HUDEP-2 (cell line): ENCODE measurements around the gene CCDC30.
A peak's percentile ranks its signal among the peaks of the same experiment; 100 is the strongest.

Source experiments
- DNase-seq, 76 experiments: peaks; one replicate each; lab custom pipeline; 2025; ENCODE audit not compliant: unreplicated experiment in 76 of 76; lab: John Stamatoyannopoulos, UW

Gene CCDC30

GRCh38 chr1:42462828-42463763 lies at the start of gene CCDC30:
CCDC30 (plus strand) TSS chr1:42463286; CDS start chr1:42480552, 17,266 bp downstream.
- peak in 75 of 76 experiments; percentile 17 to 97 (median 93) for DNase-seq

DNA sequence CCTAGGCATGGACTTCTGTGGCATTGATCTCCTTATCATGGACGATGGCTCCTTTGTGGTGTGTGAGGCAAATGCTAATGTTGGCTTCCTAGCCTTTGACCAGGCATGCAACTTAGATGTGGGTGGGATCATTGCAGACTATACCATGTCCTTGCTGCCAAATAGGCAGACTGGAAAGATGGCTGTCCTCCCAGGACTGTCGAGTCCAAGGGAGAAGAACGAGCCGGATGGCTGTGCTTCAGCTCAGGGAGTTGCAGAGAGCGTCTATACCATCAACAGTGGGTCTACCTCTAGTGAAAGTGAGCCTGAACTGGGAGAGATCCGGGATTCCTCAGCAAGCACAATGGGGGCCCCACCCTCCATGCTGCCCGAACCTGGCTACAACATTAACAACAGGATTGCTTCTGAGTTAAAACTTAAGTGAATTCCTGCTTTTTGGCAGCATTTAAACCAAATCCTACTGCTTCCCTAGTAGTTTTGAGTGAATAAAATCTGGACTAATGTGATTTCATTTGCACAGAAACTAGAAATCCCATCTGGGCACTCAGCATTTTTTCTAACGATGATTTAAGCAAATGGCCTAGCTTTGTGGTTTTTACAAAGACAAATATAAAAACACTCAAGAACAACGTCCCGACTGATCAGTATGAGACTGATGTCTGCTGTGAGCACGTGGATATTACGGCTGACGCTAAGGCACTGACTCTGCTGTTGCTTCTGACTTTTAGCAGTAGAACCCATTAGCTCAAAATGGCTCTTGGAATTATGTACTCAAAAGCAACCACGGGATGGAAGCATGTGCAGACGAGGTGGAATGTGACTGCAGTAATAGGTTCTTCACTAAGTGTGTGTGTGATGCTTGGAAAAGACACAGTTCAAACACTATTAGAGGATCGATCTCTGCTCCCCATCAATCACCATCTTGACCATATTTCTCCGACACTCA lies 48.3 kb upstream of the CCDC30 start:
- DNase-seq: no peak

GRCh38 chr1:42417166-42417565 lies 45.9 kb upstream of the CCDC30 start:
- DNase-seq: no peak

GRCh38 chr1:42418516-42418915 lies 44.6 kb upstream of the CCDC30 start:
- DNase-seq: no peak

GRCh38 chr1:42419126-42419821 lies 43.8 kb upstream of the CCDC30 start:
- no peak for DNase-seq

- DNase-seq: no peak
These were observed 43.0 kb upstream of the CCDC30 start for GRCh38 chr1:42420121-42420520.

GRCh38 chr1:42420911-42421585 lies 42.0 kb upstream of the CCDC30 start:
- peak in 1 of 76 experiments; percentile 3 for DNase-seq

DNA sequence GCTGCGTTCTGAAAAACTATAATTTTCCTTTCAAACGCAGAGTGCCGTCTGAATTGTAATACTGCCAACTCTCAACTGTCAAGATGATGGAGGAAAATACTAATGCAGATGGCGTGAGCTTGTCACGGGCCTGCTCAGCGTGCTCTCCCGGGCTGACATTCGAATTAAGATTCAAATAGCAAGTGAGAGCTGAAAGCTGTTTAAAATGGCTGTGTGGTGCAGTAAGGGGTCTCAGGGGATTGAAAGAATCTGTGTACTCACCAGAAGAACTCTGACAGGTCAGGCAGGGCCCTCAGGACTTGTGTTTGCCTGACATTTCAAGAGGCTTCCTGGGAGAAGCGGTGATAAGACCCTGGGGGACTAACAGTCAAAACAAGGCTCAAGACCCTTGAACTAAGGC lies 40.3 kb upstream of the CCDC30 start:
- DNase-seq: no peak

DNA sequence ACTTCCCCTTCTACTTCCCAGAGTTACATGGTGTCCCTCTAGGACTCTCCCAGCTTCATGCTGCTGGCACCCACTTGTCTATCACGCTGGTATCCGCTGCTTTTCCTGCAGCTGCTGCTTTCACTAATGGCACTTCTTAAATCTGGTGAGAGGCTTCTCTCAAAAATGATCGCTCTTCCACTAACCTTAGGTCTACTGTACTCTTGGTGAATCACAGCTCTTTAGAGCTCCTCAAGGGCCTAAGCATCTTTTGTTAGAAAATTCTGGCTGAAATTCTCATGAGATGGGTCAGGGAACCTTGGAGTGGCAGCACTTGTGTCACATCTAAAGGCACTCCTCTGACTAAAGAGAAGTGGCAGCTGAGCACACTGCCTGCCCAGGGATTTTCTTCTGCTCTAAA lies 39.4 kb upstream of the CCDC30 start:
- no peak for DNase-seq

- no peak for DNase-seq
These were observed 38.9 kb upstream of the CCDC30 start for GRCh38 chr1:42424201-42424600.

GRCh38 chr1:42427240-42427639 lies 35.8 kb upstream of the CCDC30 start:
- no peak for DNase-seq

DNA sequence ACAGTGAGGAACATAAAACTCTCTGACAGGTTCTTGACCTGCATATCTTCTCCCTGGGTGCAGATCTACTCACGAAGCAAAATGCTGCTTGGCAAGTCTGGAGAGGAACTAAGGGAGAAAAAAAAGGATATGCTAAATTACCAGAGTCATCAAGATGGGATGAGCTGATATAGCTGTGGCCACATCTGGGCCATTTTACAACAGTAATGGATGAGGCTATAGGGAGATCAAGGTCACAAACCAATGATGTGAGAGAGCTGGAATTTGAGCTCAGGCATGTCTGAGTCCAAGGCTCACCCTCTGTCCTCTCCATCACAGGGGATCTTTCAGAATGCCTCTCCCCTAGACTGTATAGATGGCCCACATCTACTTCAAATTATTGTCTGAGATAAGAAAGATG lies 33.5 kb upstream of the CCDC30 start:
- no peak for DNase-seq

DNA sequence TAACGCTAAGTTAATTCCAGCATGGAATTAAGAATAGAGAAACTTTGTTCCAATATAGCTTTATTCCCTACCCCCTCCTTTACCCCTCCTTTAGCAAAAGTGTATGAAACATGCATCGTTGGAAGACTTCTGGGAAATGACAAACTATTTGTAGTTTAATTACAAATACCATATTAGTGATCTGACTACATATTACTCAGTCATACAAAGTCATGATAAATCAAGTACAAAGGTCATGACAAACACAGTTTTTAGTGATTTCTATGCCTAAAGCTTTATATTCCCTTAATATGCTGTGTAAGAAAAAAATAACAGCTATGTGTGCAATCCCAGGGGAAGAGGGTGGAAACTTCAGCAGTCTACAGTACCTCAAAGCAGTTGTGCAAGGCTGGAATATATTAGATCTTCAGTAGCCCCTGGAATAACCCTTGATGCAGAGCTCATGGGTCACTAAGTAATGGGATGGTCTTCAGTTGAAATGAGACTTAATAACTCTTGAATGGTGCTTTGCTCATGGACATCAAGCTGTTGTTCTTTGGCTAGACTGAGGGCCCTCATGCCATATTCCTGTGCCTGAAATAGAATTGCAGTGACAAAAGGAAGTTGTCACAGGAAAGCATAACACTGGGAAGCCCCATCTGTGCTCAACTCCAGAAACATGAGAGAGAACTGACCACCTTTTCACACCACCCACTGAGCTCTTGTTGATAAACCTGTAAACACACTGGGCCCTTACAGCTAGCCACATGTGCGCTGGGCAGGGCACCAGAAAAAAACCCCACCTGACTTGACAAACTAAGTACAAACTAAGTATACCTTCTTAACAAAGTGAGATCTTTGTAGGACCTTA lies 32.6 kb upstream of the CCDC30 start:
- no peak for DNase-seq

DNA sequence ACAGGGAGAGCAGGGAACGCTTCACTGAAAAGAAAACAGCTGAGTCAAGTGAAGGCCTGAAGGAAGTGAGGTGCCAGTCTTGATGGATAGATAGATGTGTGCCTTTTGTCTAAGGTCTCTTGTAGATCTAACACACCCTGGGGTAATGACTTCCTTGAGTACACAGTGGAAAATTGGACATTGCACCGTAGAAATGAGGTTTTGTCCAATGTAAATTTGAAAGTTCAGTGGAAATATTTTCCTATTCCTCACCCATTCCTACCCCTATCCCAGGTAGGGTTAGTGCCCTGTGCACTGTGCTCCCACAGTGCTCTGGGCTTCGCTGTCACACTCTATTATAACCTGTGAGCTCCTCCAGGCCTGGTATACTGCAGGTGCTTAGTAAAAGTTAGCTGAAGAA lies 31.6 kb upstream of the CCDC30 start:
- DNase-seq: no peak

- DNase-seq: no peak
These were observed 30.4 kb upstream of the CCDC30 start for GRCh38 chr1:42432714-42433113.

GRCh38 chr1:42433369-42433768 lies 29.7 kb upstream of the CCDC30 start:
- DNase-seq: no peak

GRCh38 chr1:42434340-42434739 lies 28.7 kb upstream of the CCDC30 start:
- DNase-seq: no peak

DNA sequence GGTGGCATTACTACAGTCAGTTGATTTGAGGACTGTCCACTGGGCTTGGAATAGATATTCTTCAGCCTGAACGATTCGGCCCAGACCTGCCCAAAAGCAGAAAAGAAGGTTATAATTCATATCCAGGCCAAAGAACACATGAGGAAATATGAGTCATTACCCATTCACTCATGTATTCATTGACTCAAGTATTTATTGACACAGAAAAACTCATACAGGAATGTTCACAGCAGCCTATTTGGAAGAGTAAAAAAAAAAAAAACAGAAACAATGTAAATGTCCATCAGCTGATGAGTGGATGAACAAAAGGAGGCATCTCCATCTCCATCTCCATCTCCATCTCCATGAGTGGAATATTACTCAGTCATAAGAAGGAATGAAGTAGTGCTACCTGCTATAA lies 23.1 kb upstream of the CCDC30 start:
- DNase-seq: no peak

DNA sequence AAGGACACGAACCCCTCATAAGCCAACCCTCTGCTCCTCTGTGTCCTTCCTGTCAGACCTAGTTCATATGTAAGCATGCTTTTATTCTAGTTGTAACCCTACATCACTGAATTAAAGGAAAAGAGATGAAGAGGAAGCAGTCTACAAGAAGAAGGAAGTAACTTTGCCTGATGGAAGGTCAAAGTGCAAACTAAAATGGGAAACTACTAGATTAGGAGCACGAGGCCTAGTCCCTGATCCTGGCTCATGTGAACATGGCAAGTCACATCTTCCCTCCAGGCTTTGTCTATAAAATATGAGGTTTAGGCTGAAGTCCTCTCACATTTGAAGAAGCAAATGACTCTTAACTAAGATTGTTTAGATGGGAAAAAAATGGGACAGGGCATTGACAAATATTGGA lies 20.4 kb upstream of the CCDC30 start:
- no peak for DNase-seq
